ENCODE measurements around the gene MPP2. TPM values are rescaled to one million over a fixed set of nuclear protein-coding genes. Genes with fewer than 3 reads are reported as not detected.
A peak's percentile ranks its signal among the peaks of the same experiment; 100 is the strongest.

MPP2 gene
- polyA plus RNA-seq, 1 donor from 2014 or later, result 25.5 TPM

DNA sequence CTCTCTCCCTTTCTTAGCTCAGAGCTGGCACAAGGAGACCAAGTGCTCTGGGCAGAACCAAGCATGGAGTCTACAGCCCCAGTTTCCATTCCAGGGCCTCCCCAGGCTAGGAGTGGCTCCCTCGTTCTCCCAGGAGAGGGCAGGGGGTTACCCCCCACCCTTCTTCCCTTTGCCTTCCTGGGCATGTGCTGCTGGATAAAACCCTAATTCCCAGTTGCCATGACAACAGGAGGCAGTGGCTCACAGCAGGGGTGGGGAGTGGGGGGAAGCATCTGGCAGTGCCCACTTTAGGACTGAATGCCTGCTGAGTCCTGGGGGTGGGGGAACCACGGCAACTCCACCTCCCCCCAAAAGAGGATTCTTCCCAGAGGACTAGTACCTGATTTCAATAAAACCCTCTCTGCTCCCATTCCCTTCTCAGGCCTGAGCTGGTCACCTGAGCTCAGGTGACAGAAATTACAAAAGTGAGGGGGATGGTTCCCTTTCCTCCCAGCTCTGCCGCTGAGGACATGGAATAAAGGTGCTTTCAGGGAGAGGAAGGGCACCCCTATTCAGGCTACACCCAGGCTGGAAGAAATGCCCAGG, 1.8 kb downstream of the MPP2 start:
- H4K20me1 ChIP-seq (ENCODE audit: insufficient read depth), result no peaks in the 10 kb centered on the region
- H3K27me3 ChIP-seq (ENCODE audit: insufficient read depth, low read depth, low read length), result no peaks in the 10 kb centered on the region
- TF ChIP-seq, protein P1, sequence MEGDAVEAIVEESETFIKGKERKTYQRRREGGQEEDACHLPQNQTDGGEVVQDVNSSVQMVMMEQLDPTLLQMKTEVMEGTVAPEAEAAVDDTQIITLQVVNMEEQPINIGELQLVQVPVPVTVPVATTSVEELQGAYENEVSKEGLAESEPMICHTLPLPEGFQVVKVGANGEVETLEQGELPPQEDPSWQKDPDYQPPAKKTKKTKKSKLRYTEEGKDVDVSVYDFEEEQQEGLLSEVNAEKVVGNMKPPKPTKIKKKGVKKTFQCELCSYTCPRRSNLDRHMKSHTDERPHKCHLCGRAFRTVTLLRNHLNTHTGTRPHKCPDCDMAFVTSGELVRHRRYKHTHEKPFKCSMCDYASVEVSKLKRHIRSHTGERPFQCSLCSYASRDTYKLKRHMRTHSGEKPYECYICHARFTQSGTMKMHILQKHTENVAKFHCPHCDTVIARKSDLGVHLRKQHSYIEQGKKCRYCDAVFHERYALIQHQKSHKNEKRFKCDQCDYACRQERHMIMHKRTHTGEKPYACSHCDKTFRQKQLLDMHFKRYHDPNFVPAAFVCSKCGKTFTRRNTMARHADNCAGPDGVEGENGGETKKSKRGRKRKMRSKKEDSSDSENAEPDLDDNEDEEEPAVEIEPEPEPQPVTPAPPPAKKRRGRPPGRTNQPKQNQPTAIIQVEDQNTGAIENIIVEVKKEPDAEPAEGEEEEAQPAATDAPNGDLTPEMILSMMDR (IDR thresholded peaks at IDR 0.05; ENCODE audit: poor library complexity, severe bottlenecking), result no peak
- TF ChIP-seq MXI1 (conservative IDR thresholded peaks at IDR 0.05; ENCODE audit: poor library complexity, severe bottlenecking) (no peak), TAF1 (IDR thresholded peaks at IDR 0.05; ENCODE audit: low read depth) (no peak), EP300 (conservative IDR thresholded peaks at IDR 0.05; ENCODE audit: poor library complexity, severe bottlenecking) (no peak), RAD21 (conservative IDR thresholded peaks at IDR 0.05) (no peak), EZH2 (IDR thresholded peaks at IDR 0.05; ENCODE audit: borderline replicate concordance, insufficient read depth, low read length, poor library complexity, severe bottlenecking) (no peak), POLR2AphosphoS5 (IDR thresholded peaks at IDR 0.05) (no peak), SMC3 (conservative IDR thresholded peaks at IDR 0.05; ENCODE audit: poor library complexity) (no peak)
- TF ChIP-seq, protein P2, sequence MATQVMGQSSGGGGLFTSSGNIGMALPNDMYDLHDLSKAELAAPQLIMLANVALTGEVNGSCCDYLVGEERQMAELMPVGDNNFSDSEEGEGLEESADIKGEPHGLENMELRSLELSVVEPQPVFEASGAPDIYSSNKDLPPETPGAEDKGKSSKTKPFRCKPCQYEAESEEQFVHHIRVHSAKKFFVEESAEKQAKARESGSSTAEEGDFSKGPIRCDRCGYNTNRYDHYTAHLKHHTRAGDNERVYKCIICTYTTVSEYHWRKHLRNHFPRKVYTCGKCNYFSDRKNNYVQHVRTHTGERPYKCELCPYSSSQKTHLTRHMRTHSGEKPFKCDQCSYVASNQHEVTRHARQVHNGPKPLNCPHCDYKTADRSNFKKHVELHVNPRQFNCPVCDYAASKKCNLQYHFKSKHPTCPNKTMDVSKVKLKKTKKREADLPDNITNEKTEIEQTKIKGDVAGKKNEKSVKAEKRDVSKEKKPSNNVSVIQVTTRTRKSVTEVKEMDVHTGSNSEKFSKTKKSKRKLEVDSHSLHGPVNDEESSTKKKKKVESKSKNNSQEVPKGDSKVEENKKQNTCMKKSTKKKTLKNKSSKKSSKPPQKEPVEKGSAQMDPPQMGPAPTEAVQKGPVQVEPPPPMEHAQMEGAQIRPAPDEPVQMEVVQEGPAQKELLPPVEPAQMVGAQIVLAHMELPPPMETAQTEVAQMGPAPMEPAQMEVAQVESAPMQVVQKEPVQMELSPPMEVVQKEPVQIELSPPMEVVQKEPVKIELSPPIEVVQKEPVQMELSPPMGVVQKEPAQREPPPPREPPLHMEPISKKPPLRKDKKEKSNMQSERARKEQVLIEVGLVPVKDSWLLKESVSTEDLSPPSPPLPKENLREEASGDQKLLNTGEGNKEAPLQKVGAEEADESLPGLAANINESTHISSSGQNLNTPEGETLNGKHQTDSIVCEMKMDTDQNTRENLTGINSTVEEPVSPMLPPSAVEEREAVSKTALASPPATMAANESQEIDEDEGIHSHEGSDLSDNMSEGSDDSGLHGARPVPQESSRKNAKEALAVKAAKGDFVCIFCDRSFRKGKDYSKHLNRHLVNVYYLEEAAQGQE (IDR thresholded peaks at IDR 0.05; ENCODE audit: borderline replicate concordance), result no peak
- peak overlapping the region; percentile 86 for H3K4me2 ChIP-seq (ENCODE audit: low read length)
- peak overlapping the region; percentile 95 for H3K27ac ChIP-seq (ENCODE audit: low read length)
- H3K79me2 ChIP-seq (replicated peaks; ENCODE audit: insufficient read depth, low read length), result peaks cover 17% of the 10 kb centered on the region
- H3K9ac ChIP-seq (ENCODE audit: low read length), result peak overlapping the region; percentile 99
- peak overlapping the region; percentile 96 for H3K4me3 ChIP-seq (ENCODE audit: low read length)
- peak overlapping the region; percentile 95 for H2AFZ ChIP-seq (ENCODE audit: low read depth, low read length)
- no peaks in the 10 kb centered on the region for H3F3A ChIP-seq (ENCODE audit: insufficient read depth, low read length, poor library complexity, severe bottlenecking)
- no peaks in the 10 kb centered on the region for H3K36me3 ChIP-seq (ENCODE audit: insufficient read depth, low read length)
- H3K9me3 ChIP-seq (ENCODE audit: low read length), result no peaks in the 10 kb centered on the region
- no peaks in the 10 kb centered on the region for H3K9me2 ChIP-seq (ENCODE audit: insufficient read depth, low read length)

DNA sequence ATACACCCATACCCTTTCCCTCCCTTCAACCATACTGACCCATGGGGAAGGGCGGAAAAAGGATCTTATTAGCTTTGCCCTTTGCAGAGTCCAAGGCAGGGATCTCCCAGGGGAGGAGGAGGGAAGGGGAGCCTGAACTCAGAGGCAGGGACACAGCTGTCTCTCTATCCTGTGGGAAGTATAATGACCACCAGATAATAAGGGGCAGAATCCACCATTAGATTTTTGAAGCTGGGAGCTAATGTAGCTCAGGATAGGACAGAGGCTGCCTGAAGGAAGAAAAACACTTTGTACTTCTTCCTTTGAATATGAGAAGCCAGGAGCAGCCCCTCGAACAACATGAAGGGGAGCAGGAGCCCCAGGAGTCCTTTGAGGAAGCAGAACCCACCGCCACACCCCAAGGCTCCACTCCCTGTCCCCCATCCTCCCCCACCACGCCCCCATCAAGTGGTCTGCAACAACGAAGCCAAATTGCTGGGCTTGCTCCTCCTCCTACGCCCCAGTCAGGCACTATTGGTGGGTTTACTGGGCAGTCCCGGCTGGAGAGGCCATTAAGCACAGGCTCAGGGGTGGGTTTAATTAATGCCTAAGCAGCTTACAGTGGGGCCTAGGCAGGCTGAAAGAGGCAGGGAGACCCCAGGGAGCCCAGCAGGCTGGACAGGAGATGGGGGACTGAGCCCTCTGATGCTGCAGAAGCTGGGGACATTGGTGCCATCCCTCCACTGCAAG, 5.3 kb downstream of the MPP2 start:
- Histone ChIP-seq H3K27me3 (ENCODE audit: insufficient read depth, low read depth, low read length) (no peaks in the 10 kb centered on the region), H3K9me3 (ENCODE audit: low read length) (no peaks in the 10 kb centered on the region), H3K36me3 (ENCODE audit: insufficient read depth, low read length) (no peaks in the 10 kb centered on the region), H3K4me3 (ENCODE audit: low read length) (peak overlapping the region; percentile 86), H3K27ac (ENCODE audit: low read length) (no peak overlapping the region), H4K20me1 (ENCODE audit: insufficient read depth) (no peaks in the 10 kb centered on the region), H3K79me2 (replicated peaks; ENCODE audit: insufficient read depth, low read length) (peaks cover 17% of the 10 kb centered on the region), H3K4me2 (ENCODE audit: low read length) (no peak overlapping the region), H2AFZ (ENCODE audit: low read depth, low read length) (no peak overlapping the region), H3K9ac (ENCODE audit: low read length) (no peak overlapping the region), H3F3A (ENCODE audit: insufficient read depth, low read length, poor library complexity, severe bottlenecking) (no peaks in the 10 kb centered on the region), H3K9me2 (ENCODE audit: insufficient read depth, low read length) (no peaks in the 10 kb centered on the region)
- TF ChIP-seq EP300 (conservative IDR thresholded peaks at IDR 0.05; ENCODE audit: poor library complexity, severe bottlenecking), result no peak
- TF ChIP-seq, protein P2 (IDR thresholded peaks at IDR 0.05; ENCODE audit: borderline replicate concordance), result no peak
- no peak for TF ChIP-seq POLR2AphosphoS5 (IDR thresholded peaks at IDR 0.05)
- no peak for TF ChIP-seq RAD21 (conservative IDR thresholded peaks at IDR 0.05)
- TF ChIP-seq EZH2 (IDR thresholded peaks at IDR 0.05; ENCODE audit: borderline replicate concordance, insufficient read depth, low read length, poor library complexity, severe bottlenecking), result no peak
- TF ChIP-seq TAF1 (IDR thresholded peaks at IDR 0.05; ENCODE audit: low read depth), result no peak
- no peak for TF ChIP-seq MXI1 (conservative IDR thresholded peaks at IDR 0.05; ENCODE audit: poor library complexity, severe bottlenecking)
- TF ChIP-seq, protein P1 (IDR thresholded peaks at IDR 0.05; ENCODE audit: poor library complexity, severe bottlenecking), result no peak
- TF ChIP-seq SMC3 (conservative IDR thresholded peaks at IDR 0.05; ENCODE audit: poor library complexity), result no peak
